Gastroesophageal sphincter (tissue), 3 donors: ENCODE results near the gene ICAM5.

Experiments
- POLR2A ChIP-seq, 2 donors: fragments of 450-650 bp; IDR thresholded peaks; one replicate each; pipeline ENCODE4 v1.6.1; 2017; ENCODE audit warnings: antibody characterized with exemption in 2 of 2, mild to moderate bottlenecking in 2 of 2, moderate library complexity in 1 of 2
- TF ChIP-seq, protein P1 (sequence below), 4 experiments: fragments of 200-600 bp in 2 of 4; fragments of 450-650 bp in 2 of 4; sonication (generic) in 1 of 4; IDR thresholded peaks; one replicate each; pipeline ENCODE4 v1.5.1; 2017 to 2019; ENCODE audit warnings: antibody characterized with exemption in 4 of 4, mild to moderate bottlenecking in 2 of 4, moderate library complexity in 2 of 4

DNA sequence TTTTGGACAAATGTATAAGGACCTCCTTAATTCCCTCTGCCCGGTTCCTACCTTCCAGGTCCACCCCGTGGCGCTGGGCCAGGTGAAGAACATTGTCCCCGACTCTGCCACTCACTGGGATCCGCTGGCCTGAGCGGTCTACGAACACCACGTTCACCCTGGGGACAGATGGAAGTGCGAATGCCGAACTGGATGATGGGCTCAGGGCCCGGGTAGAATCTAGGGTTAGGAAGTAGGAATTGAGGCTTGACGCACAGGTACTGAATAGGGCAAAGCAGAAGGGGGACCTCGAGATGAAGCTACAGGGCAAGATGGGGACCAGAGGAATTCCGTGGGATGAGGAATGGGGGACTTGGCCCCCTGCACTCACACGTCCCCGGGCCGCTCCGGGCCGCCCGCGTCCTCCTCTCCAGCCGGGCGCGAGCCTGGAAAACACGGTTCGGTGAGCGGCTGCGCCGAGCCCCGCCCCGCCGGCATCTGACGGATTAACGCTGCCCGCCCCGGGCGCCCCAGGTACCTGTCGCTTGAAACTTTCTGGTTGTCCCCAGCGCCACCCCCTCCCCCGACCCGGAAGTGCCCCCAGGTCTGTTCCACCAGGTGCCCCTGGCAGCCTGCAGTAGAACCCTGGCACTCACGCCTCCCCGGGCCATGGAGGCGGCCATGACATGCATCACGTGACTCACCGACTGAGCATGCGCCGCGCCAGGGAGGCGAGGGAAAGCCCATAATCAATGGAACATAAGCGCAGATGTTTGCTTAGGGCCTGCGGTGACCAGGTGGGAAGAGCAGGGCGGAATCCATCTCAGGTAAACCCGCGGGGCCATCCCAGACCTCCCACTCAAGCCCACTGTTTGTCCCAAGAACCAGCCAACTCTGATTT, 25.8 kb downstream of the ICAM5 start, which contains the start of gene FDX2:
- TF ChIP-seq, protein P1, sequence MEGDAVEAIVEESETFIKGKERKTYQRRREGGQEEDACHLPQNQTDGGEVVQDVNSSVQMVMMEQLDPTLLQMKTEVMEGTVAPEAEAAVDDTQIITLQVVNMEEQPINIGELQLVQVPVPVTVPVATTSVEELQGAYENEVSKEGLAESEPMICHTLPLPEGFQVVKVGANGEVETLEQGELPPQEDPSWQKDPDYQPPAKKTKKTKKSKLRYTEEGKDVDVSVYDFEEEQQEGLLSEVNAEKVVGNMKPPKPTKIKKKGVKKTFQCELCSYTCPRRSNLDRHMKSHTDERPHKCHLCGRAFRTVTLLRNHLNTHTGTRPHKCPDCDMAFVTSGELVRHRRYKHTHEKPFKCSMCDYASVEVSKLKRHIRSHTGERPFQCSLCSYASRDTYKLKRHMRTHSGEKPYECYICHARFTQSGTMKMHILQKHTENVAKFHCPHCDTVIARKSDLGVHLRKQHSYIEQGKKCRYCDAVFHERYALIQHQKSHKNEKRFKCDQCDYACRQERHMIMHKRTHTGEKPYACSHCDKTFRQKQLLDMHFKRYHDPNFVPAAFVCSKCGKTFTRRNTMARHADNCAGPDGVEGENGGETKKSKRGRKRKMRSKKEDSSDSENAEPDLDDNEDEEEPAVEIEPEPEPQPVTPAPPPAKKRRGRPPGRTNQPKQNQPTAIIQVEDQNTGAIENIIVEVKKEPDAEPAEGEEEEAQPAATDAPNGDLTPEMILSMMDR (IDR thresholded peaks at IDR 0.05), result no peak
- peak in 1 of 2 donors; percentile 29 for TF ChIP-seq POLR2A (IDR thresholded peaks at IDR 0.05)
